WTC11 (cell line): Measurements from ENCODE around the gene TMEM212. TPM values are rescaled to one million over a fixed set of nuclear protein-coding genes. Genes with fewer than 3 reads are reported as not detected.

Source experiments
- ATAC-seq: fragments of 200-7000 bp; cut with Tn5 transposase; 2 replicates; pipeline ENCODE4 v1.10.0; 2021; ENCODE audit warnings: mild to moderate bottlenecking, moderate library complexity
- CTCF ChIA-PET: fragments of 300-600 bp; sonication (Branson Sonifier 250); formaldehyde crosslinking; loops from one replicate; lab custom pipeline; 2021; ENCODE audit warnings: antibody characterized with exemption; lab: Charles Lee
- POLR2A ChIA-PET: fragments of 350-600 bp; sonication (Branson Sonifier 250); formaldehyde crosslinking; loops from one replicate; lab custom pipeline; 2021; ENCODE audit warnings: antibody characterized with exemption; lab: Charles Lee
- DNase-seq: peaks from one replicate; pipeline ENCODE4 v3.0.0; 2021; ENCODE audit warnings: low spot score
- H3K27ac Mint-ChIP-seq: 2 replicates; pipeline ENCODE4 v1.8.0; 2021; ENCODE audit warnings: mixed read lengths
- H3K27me3 Mint-ChIP-seq: 2 replicates; pipeline ENCODE4 v1.8.0; 2021; ENCODE audit warnings: low read depth, mild to moderate bottlenecking, moderate library complexity, mixed read lengths
- H3K36me3 Mint-ChIP-seq: 2 replicates; pipeline ENCODE4 v1.8.0; 2021; ENCODE audit warnings: mixed read lengths
- H3K4me1 Mint-ChIP-seq: 2 replicates; pipeline ENCODE4 v1.8.0; 2022; ENCODE audit warnings: mixed read lengths
- H3K4me3 Mint-ChIP-seq: 2 replicates; pipeline ENCODE4 v1.8.0; 2021; ENCODE audit warnings: mild to moderate bottlenecking, moderate library complexity, mixed read lengths
- H3K9me3 Mint-ChIP-seq: 2 replicates; pipeline ENCODE4 v1.8.0; 2021; ENCODE audit warnings: mixed read lengths
- ATF1 ChIP-seq: sonication (generic); formaldehyde crosslinking; IDR thresholded peaks from 2 replicates; pipeline ENCODE4 v1.8.1; 2023; ENCODE audit warnings: mild to moderate bottlenecking, moderate library complexity, missing genetic modification reagents
- CBFB ChIP-seq: sonication (generic); formaldehyde crosslinking; IDR thresholded peaks from 2 replicates; pipeline ENCODE4 v1.8.1; 2022; ENCODE audit warnings: mild to moderate bottlenecking, low read depth, missing genetic modification reagents
- GABPB1 ChIP-seq: sonication (generic); formaldehyde crosslinking; IDR thresholded peaks from 2 replicates; pipeline ENCODE4 v1.8.1; 2023; ENCODE audit warnings: mild to moderate bottlenecking, missing genetic modification reagents
- HMGA2 ChIP-seq: fragments of 250-450 bp; sonication (Bioruptor Pico); IDR thresholded peaks from 2 replicates; pipeline ENCODE4 v1.4.0; 2021; ENCODE audit warnings: mild to moderate bottlenecking, moderate library complexity
- MYBL2 ChIP-seq: sonication (generic); formaldehyde crosslinking; IDR thresholded peaks from 2 replicates; pipeline ENCODE4 v1.8.1; 2023; ENCODE audit warnings: mild to moderate bottlenecking, moderate library complexity, missing genetic modification reagents
- NFE2L1 ChIP-seq: sonication (generic); formaldehyde crosslinking; IDR thresholded peaks from 2 replicates; pipeline ENCODE4 v1.8.1; 2023; ENCODE audit warnings: missing genetic modification reagents
- RELA ChIP-seq: sonication (generic); formaldehyde crosslinking; IDR thresholded peaks from 2 replicates; pipeline ENCODE4 v1.8.1; 2022; ENCODE audit warnings: missing genetic modification reagents, mild to moderate bottlenecking, borderline replicate concordance
- SP1 ChIP-seq: sonication (generic); formaldehyde crosslinking; conservative IDR thresholded peaks from 2 replicates; pipeline ENCODE4 v1.8.1; 2022; ENCODE audit warnings: missing genetic modification reagents
- TP53 ChIP-seq: sonication (generic); formaldehyde crosslinking; IDR thresholded peaks from 2 replicates; pipeline ENCODE4 v1.8.1; 2023; ENCODE audit warnings: mild to moderate bottlenecking, missing genetic modification reagents
- ZNF138 ChIP-seq: sonication (generic); formaldehyde crosslinking; conservative IDR thresholded peaks from 2 replicates; pipeline ENCODE4 v1.8.1; 2022; ENCODE audit warnings: mild to moderate bottlenecking, moderate library complexity, missing genetic modification reagents
- ZNF423 ChIP-seq: fragments of 250-450 bp; sonication (Bioruptor Pico); IDR thresholded peaks from 2 replicates; pipeline ENCODE4 v2.1.2; 2022; ENCODE audit warnings: mild to moderate bottlenecking, moderate library complexity
- total RNA-seq: library from RNA; stranded (reverse); gene quantifications from 3 replicates; pipeline ENCODE4 v1.2.3, GENCODE V29; 2021
- TF ChIP-seq, protein P1 (sequence below): sonication (generic); formaldehyde crosslinking; IDR thresholded peaks from 2 replicates; pipeline ENCODE4 v1.8.1; 2023; ENCODE audit warnings: mild to moderate bottlenecking, missing genetic modification reagents
- TF ChIP-seq, protein P2 (sequence below): sonication (generic); formaldehyde crosslinking; IDR thresholded peaks from 2 replicates; pipeline ENCODE4 v1.8.1; 2023; ENCODE audit warnings: mild to moderate bottlenecking, missing genetic modification reagents, moderate library complexity
- TF ChIP-seq, protein P3 (sequence below): fragments of 250-450 bp; sonication (Bioruptor Pico); IDR thresholded peaks from 2 replicates; pipeline ENCODE4 v2.1.2; 2022; ENCODE audit warnings: mild to moderate bottlenecking, moderate library complexity
- TF ChIP-seq, protein P4 (sequence below): sonication (generic); formaldehyde crosslinking; IDR thresholded peaks from 2 replicates; pipeline ENCODE4 v1.8.0; 2022; ENCODE audit warnings: mild to moderate bottlenecking, missing genetic modification reagents
- TF ChIP-seq, protein P5 (sequence below): sonication (generic); formaldehyde crosslinking; IDR thresholded peaks from 2 replicates; pipeline ENCODE4 v1.8.0; 2022; ENCODE audit warnings: mild to moderate bottlenecking, missing genetic modification reagents
- TF ChIP-seq, protein P6 (sequence below): sonication (generic); formaldehyde crosslinking; IDR thresholded peaks from 2 replicates; pipeline ENCODE4 v1.8.1; 2022; ENCODE audit warnings: low read depth, mild to moderate bottlenecking, moderate library complexity, missing genetic modification reagents, borderline replicate concordance
- TF ChIP-seq, protein P7 (sequence below): sonication (generic); formaldehyde crosslinking; IDR thresholded peaks from 2 replicates; pipeline ENCODE4 v1.8.1; 2023; ENCODE audit warnings: mild to moderate bottlenecking, missing genetic modification reagents, moderate library complexity
- TF ChIP-seq, protein P8 (sequence below): sonication (generic); formaldehyde crosslinking; IDR thresholded peaks from 2 replicates; pipeline ENCODE4 v1.8.0; 2022; ENCODE audit warnings: mild to moderate bottlenecking, missing genetic modification reagents
- TF ChIP-seq, protein P9 (sequence below): sonication (generic); formaldehyde crosslinking; IDR thresholded peaks from 2 replicates; pipeline ENCODE4 v1.8.0; 2023; ENCODE audit warnings: missing genetic modification reagents
- TF ChIP-seq, protein P10 (sequence below): sonication (generic); formaldehyde crosslinking; IDR thresholded peaks from 2 replicates; pipeline ENCODE4 v1.8.0; 2023; ENCODE audit warnings: mild to moderate bottlenecking, missing genetic modification reagents

TMEM212 gene
- total RNA-seq, 1 experiment from 2014 or later: not detected

DNA sequence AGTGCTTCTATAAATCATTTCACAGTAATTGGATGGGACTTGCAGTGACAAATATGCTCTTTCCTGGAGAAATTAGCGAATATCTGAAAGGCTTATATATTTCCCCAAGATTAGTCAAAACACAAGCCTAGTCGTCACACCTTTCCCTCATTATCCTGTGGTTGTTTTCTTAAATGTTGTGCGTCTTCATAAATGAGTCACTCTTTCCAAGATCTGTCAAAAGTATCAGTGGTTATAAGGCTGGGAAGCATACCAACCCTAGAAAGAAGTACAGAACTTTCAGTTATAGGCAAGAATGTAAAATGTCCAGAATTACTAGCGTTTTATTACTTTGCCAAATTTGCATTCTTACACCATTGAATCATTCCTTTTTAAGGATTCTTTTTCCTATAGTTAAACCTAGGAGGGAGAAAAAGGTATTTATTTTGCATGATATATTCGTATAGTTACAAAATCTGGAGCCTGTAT lies 33.6 kb downstream of the TMEM212 start (continued):
- TF ChIP-seq, protein P1, sequence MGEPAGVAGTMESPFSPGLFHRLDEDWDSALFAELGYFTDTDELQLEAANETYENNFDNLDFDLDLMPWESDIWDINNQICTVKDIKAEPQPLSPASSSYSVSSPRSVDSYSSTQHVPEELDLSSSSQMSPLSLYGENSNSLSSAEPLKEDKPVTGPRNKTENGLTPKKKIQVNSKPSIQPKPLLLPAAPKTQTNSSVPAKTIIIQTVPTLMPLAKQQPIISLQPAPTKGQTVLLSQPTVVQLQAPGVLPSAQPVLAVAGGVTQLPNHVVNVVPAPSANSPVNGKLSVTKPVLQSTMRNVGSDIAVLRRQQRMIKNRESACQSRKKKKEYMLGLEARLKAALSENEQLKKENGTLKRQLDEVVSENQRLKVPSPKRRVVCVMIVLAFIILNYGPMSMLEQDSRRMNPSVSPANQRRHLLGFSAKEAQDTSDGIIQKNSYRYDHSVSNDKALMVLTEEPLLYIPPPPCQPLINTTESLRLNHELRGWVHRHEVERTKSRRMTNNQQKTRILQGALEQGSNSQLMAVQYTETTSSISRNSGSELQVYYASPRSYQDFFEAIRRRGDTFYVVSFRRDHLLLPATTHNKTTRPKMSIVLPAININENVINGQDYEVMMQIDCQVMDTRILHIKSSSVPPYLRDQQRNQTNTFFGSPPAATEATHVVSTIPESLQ (CRISPR knock-in tag): no peak
- TF ChIP-seq MYBL2 (CRISPR knock-in tag) (no peak), NFE2L1 (CRISPR knock-in tag) (no peak), ATF1 (CRISPR knock-in tag) (no peak), GABPB1 (CRISPR knock-in tag) (no peak), HMGA2 (CRISPR knock-in tag) (no peak), CBFB (no peak)
- TF ChIP-seq, protein P2, sequence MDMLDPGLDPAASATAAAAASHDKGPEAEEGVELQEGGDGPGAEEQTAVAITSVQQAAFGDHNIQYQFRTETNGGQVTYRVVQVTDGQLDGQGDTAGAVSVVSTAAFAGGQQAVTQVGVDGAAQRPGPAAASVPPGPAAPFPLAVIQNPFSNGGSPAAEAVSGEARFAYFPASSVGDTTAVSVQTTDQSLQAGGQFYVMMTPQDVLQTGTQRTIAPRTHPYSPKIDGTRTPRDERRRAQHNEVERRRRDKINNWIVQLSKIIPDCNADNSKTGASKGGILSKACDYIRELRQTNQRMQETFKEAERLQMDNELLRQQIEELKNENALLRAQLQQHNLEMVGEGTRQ (CRISPR knock-in tag): no peak
- TF ChIP-seq, protein P3, sequence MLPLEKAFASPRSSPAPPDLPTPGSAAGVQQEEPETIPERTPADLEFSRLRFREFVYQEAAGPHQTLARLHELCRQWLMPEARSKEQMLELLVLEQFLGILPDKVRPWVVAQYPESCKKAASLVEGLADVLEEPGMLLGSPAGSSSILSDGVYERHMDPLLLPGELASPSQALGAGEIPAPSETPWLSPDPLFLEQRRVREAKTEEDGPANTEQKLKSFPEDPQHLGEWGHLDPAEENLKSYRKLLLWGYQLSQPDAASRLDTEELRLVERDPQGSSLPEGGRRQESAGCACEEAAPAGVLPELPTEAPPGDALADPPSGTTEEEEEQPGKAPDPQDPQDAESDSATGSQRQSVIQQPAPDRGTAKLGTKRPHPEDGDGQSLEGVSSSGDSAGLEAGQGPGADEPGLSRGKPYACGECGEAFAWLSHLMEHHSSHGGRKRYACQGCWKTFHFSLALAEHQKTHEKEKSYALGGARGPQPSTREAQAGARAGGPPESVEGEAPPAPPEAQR (CRISPR knock-in tag): no peak
- TF ChIP-seq, protein P4, sequence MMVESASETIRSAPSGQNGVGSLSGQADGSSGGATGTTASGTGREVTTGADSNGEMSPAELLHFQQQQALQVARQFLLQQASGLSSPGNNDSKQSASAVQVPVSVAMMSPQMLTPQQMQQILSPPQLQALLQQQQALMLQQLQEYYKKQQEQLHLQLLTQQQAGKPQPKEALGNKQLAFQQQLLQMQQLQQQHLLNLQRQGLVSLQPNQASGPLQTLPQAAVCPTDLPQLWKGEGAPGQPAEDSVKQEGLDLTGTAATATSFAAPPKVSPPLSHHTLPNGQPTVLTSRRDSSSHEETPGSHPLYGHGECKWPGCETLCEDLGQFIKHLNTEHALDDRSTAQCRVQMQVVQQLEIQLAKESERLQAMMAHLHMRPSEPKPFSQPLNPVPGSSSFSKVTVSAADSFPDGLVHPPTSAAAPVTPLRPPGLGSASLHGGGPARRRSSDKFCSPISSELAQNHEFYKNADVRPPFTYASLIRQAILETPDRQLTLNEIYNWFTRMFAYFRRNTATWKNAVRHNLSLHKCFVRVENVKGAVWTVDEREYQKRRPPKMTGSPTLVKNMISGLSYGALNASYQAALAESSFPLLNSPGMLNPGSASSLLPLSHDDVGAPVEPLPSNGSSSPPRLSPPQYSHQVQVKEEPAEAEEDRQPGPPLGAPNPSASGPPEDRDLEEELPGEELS (CRISPR knock-in tag): no peak
- TF ChIP-seq, protein P5, sequence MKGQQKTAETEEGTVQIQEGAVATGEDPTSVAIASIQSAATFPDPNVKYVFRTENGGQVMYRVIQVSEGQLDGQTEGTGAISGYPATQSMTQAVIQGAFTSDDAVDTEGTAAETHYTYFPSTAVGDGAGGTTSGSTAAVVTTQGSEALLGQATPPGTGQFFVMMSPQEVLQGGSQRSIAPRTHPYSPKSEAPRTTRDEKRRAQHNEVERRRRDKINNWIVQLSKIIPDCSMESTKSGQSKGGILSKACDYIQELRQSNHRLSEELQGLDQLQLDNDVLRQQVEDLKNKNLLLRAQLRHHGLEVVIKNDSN (CRISPR knock-in tag): no peak
- TF ChIP-seq, protein P6, sequence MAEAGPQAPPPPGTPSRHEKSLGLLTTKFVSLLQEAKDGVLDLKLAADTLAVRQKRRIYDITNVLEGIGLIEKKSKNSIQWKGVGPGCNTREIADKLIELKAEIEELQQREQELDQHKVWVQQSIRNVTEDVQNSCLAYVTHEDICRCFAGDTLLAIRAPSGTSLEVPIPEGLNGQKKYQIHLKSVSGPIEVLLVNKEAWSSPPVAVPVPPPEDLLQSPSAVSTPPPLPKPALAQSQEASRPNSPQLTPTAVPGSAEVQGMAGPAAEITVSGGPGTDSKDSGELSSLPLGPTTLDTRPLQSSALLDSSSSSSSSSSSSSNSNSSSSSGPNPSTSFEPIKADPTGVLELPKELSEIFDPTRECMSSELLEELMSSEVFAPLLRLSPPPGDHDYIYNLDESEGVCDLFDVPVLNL (CRISPR knock-in tag): no peak
- TF ChIP-seq, protein P7, sequence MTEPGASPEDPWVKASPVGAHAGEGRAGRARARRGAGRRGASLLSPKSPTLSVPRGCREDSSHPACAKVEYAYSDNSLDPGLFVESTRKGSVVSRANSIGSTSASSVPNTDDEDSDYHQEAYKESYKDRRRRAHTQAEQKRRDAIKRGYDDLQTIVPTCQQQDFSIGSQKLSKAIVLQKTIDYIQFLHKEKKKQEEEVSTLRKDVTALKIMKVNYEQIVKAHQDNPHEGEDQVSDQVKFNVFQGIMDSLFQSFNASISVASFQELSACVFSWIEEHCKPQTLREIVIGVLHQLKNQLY (CRISPR knock-in tag): no peak
- TF ChIP-seq, protein P8, sequence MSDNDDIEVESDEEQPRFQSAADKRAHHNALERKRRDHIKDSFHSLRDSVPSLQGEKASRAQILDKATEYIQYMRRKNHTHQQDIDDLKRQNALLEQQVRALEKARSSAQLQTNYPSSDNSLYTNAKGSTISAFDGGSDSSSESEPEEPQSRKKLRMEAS (CRISPR knock-in tag): no peak
- TF ChIP-seq, all 79 proteins: peak for 0

DNA sequence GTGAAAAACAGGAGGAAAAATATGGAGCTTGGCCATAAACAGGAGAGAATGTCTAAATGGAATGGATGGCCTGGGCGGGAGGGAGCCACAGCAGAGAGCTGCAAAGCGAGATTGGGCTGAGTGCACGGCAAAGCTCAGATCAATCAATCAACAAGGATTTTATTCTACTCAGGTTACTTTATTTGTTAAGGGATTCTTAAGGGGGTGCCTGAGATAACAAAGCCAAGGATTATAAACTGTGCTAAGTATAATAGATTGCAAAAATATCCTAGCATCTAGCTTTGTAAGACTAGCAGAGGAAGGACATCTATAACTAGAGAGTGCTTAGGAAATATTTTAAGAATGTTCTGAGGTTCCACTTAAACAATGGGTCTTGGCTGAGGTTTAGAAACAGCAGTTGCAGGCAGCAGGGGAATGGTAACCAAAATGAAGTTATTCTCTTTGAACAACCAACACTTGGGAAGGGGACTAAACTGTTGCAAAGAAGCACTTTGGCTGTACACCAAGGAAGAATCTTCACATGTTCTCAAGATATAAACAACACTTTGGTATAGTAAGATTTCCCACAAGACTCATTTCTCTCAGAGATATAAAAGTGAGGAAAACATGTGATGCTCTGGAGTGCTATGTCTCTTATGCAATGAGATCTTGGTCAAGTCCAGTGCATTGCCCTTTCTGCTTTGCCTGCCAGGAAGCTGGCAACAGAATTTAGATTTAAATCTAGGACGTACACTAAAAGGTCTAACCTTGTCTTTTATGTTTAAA lies 35.5 kb downstream of the TMEM212 start:
- ChIA-PET POLR2A (no interaction called here), CTCF (interaction anchor here (1.2 to 1.4 kb wide), 2 partner anchors 11 to 264 kb away, joined by 3 to 10 read pairs; no protein-coding TSS in a partner anchor)
- ATAC-seq (peak; percentile 39), DNase-seq (no peak)
- Mint-ChIP-seq H3K27ac (no peak overlapping the region), H3K36me3 (no peaks in the 10 kb centered on the region), H3K27me3 (no peaks in the 10 kb centered on the region), H3K4me1 (peaks cover 67% of the 10 kb centered on the region), H3K9me3 (no peaks in the 10 kb centered on the region), H3K4me3 (no peak overlapping the region)
- TF ChIP-seq RELA (CRISPR knock-in tag) (no peak), TP53 (CRISPR knock-in tag) (no peak), ZNF423 (CRISPR knock-in tag) (no peak), CBFB (no peak), ZNF138 (no peak), SP1 (CRISPR knock-in tag) (no peak)
- TF ChIP-seq, protein P8 (CRISPR knock-in tag): no peak
- TF ChIP-seq, protein P9, sequence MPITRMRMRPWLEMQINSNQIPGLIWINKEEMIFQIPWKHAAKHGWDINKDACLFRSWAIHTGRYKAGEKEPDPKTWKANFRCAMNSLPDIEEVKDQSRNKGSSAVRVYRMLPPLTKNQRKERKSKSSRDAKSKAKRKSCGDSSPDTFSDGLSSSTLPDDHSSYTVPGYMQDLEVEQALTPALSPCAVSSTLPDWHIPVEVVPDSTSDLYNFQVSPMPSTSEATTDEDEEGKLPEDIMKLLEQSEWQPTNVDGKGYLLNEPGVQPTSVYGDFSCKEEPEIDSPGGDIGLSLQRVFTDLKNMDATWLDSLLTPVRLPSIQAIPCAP (CRISPR knock-in tag): no peak
- TF ChIP-seq, protein P10, sequence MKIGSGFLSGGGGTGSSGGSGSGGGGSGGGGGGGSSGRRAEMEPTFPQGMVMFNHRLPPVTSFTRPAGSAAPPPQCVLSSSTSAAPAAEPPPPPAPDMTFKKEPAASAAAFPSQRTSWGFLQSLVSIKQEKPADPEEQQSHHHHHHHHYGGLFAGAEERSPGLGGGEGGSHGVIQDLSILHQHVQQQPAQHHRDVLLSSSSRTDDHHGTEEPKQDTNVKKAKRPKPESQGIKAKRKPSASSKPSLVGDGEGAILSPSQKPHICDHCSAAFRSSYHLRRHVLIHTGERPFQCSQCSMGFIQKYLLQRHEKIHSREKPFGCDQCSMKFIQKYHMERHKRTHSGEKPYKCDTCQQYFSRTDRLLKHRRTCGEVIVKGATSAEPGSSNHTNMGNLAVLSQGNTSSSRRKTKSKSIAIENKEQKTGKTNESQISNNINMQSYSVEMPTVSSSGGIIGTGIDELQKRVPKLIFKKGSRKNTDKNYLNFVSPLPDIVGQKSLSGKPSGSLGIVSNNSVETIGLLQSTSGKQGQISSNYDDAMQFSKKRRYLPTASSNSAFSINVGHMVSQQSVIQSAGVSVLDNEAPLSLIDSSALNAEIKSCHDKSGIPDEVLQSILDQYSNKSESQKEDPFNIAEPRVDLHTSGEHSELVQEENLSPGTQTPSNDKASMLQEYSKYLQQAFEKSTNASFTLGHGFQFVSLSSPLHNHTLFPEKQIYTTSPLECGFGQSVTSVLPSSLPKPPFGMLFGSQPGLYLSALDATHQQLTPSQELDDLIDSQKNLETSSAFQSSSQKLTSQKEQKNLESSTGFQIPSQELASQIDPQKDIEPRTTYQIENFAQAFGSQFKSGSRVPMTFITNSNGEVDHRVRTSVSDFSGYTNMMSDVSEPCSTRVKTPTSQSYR: no peak
